ENCODE data around the gene NRGN. TPM values are rescaled to one million over a fixed set of nuclear protein-coding genes. Genes with fewer than 3 reads are reported as not detected.

The NRGN gene
- total and polyA plus RNA-seq, 2 of the 4 experiments (the other 2 are of a cell fraction), result 0.54 to 24.8 TPM

DNA sequence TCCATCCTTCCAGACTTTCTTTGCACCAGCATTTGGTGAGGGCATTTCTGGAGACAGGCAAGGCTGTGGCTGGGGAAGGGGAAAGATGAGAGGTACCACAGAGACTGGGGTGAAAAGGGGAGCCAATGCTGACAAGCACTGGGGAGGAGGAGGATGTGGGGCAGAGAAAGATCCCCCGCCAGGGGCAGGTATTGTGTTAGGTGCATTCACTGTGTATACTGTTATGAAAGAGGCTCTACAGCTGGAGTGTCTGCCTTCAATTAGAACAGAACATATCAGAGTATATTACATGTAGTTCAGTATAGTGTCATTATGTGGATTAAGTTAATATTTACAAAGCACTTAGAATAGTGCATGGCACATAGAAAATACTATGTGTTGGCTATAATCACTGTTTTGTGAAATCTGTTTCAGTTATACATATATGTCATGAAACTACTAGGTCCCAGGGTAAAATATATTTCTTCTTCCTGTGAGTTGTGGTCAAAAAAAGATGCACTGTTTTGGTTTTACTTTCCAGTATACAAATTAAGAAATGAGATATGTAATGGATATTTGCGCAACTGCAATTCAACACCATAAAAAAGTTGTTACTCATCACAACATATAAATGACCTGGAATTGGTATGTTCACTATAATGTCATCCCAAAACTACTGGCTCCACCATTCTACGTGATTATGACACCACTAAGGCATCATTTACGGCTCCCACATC lies 52.0 kb downstream of the NRGN start:
- H3K9me1 ChIP-seq (ENCODE audit: insufficient read depth, low read length), result peaks cover 13% of the 10 kb centered on the region
- H3K4me2 ChIP-seq (ENCODE audit: low read depth, low read length), result no peak overlapping the region
- H4K8ac ChIP-seq (ENCODE audit: low read depth in 2 of 2, low read length in 2 of 2), result no peak overlapping the region
- no peaks in the 10 kb centered on the region for H3K36me3 ChIP-seq (ENCODE audit: control insufficient read depth, insufficient read depth, low read length)
- no peak overlapping the region for H3K14ac ChIP-seq (replicated peaks; ENCODE audit: low read depth, low read length)
- peaks cover 7% of the 10 kb centered on the region for H3K4me1 ChIP-seq (ENCODE audit: control insufficient read depth, insufficient read depth, low read length)
- no peak overlapping the region; the same call in 1 of the 2 replicates for H3K23ac ChIP-seq (ENCODE audit: low read depth, low read length)
- H4K5ac ChIP-seq (ENCODE audit: low read depth, low read length), result no peak overlapping the region
- H3K79me1 ChIP-seq (ENCODE audit: low read depth in 1 of 2, low read length in 2 of 2), result peaks cover 20 to 62% of the 10 kb centered on the region in 2 experiments
- H3K27me3 ChIP-seq (ENCODE audit: control insufficient read depth, insufficient read depth, low read length), result no peaks in the 10 kb centered on the region
- in situ Hi-C loops (cut with MboI; ENCODE audit: low sequenced_read_pairs), result no loop called here
- no TSS peak for BruUV-seq (replicated peaks)
- no peak overlapping the region for H3K9ac ChIP-seq (ENCODE audit: low read depth, low read length)
- no peak overlapping the region for H3K4ac ChIP-seq (ENCODE audit: low read depth, low read length)
- no peak overlapping the region for H2AK9ac ChIP-seq (replicated peaks; ENCODE audit: low read depth, low read length, poor library complexity)
- no peak overlapping the region for H2BK5ac ChIP-seq (ENCODE audit: low read depth, low read length, poor library complexity, severe bottlenecking)
- H3K27ac ChIP-seq (ENCODE audit: insufficient read depth, low read length), result no peak overlapping the region
- H2AFZ ChIP-seq (replicated peaks; ENCODE audit: low read length, poor library complexity), result no peak overlapping the region
- ChIA-PET CTCF (interaction anchor here (0.6 kb wide), 1 partner anchor 705 kb away, joined by 3 read pairs; no protein-coding TSS in a partner anchor), POLR2A (ENCODE audit: unreplicated experiment) (no interaction called here)
- no peak overlapping the region for H3K4me3 ChIP-seq (ENCODE audit: insufficient read depth, low read depth, low read length)
- DNase-seq, result peak; percentile 44
- intact Hi-C loops (cut with micrococcal nuclease), result no loop called here
- no peaks in the 10 kb centered on the region for H3K9me3 ChIP-seq (ENCODE audit: control insufficient read depth, insufficient read depth, low read length)
- WGBS, 2 experiments (ENCODE audit: extremely low coverage in 2 of 2, insufficient read length in 1 of 2), result no CpG with 5 or more reads among the region's 4 CpGs
- H3K18ac ChIP-seq (ENCODE audit: low read depth, low read length), result no peak overlapping the region
- H2BK15ac ChIP-seq (ENCODE audit: low read depth, low read length), result no peak overlapping the region
- TF ChIP-seq RAD21 (IDR thresholded peaks at IDR 0.05; ENCODE audit: low read length) (no peak), SMC3 (IDR thresholded peaks at IDR 0.05; ENCODE audit: low read depth, low read length) (no peak), CEBPB (IDR thresholded peaks at IDR 0.05; ENCODE audit: low read depth, low read length) (peak; percentile 78)
- TF ChIP-seq, protein P1, sequence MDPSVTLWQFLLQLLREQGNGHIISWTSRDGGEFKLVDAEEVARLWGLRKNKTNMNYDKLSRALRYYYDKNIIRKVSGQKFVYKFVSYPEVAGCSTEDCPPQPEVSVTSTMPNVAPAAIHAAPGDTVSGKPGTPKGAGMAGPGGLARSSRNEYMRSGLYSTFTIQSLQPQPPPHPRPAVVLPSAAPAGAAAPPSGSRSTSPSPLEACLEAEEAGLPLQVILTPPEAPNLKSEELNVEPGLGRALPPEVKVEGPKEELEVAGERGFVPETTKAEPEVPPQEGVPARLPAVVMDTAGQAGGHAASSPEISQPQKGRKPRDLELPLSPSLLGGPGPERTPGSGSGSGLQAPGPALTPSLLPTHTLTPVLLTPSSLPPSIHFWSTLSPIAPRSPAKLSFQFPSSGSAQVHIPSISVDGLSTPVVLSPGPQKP (IDR thresholded peaks at IDR 0.05; ENCODE audit: borderline replicate concordance, low read depth, low read length), result no peak
- peak; percentile 41; the same call in 1 of the 2 replicates for ATAC-seq (ENCODE audit: low read depth)
- H2BK20ac ChIP-seq (ENCODE audit: low read depth, low read length), result no peak overlapping the region
- no peak overlapping the region for H2AK5ac ChIP-seq (ENCODE audit: low read depth, low read length)
- H4K20me1 ChIP-seq (ENCODE audit: insufficient read depth, low read length), result peaks cover 61% of the 10 kb centered on the region
- H2BK120ac ChIP-seq (ENCODE audit: low read depth, low read length), result no peak overlapping the region
- H4K91ac ChIP-seq (ENCODE audit: insufficient read depth, low read depth, low read length), result no peak overlapping the region
- dilution Hi-C loops (cut with HindIII; ENCODE audit: low sequenced_read_pairs, unreplicated experiment), result no loop called here
- no peak overlapping the region for H3K56ac ChIP-seq (ENCODE audit: extremely low read depth, insufficient read depth, low read length)

Data from IMR-90 (cell line).